ENCODE data around the gene PDCL2. TPM values are rescaled to one million over a fixed set of nuclear protein-coding genes. Genes with fewer than 3 reads are reported as not detected.

PDCL2 gene
- total RNA-seq, 4 donors from 2014 or later = 1.5 TPM; not detected in 3

DNA sequence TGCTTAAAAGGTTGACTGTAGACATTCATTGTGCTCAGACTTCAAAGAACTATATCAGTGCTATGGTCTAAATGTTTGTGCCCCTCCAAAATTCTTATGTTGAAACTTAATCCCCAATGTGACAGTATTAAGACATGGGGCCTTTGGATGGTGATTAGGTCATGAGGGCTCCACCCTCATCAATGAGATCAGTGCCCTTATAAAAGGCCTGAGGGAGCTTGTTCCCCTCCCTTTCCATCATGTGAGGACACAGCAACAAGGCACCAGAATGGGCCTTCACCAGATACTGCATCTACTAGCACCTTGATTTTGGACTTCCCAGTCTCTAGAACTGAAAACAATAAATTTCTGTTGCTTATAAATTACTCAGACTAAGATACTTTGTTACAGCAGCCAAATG, 73.6 kb downstream of the PDCL2 start:
- Histone ChIP-seq H3K27me3 (no peaks in the 10 kb centered on the region), H3K36me3 (no peaks in the 10 kb centered on the region), H3K9me3 (no peaks in the 10 kb centered on the region), H3K4me1 (peaks cover 0 to 8% (median 0%) of the 10 kb centered on the region in 3 donors), H3K4me3 (no peak overlapping the region), H3K27ac (no peak overlapping the region)
- TF ChIP-seq POLR2A (IDR thresholded peaks at IDR 0.05) = no peak
- intact Hi-C loops (cut with DNase I) = no loop called here
- no peak for DNase-seq

DNA sequence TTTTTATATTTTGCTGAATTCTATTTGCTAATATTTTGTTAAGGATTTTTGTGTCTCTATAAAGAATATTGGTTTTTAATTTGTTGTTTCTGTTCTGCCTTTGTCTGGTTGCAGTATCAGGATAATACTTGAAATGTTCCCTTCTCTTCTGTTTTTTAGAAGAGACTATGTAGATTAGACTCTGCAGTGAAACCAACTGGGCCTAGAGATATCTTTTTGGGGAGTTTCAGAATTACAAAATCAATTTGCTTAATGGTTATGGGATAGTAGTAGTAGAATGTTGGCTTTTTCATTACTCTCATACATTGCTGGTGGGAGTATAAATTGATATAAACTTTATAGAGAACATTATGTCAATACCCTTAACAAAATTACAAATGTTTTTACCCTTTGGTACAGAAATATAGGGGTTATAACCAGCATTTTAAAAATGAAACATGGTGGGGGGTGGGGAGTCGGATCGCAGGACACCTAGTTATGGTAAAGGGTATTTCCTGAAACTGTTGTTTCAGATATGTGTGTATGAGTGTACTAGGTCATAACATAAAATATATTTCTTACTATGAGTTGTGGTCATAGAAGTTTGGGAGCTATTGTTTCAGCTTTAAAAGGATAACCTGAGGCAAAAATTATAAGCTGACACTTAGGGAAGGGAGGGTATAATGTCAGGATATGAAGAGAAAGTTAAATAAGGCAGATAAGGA, 74.4 kb downstream of the PDCL2 start:
- Histone ChIP-seq H3K4me1 (peaks cover 0 to 8% (median 0%) of the 10 kb centered on the region in 3 donors), H3K9me3 (no peaks in the 10 kb centered on the region), H3K27me3 (no peaks in the 10 kb centered on the region), H3K4me3 (no peak overlapping the region), H3K27ac (no peak overlapping the region), H3K36me3 (no peaks in the 10 kb centered on the region)
- TF ChIP-seq POLR2A (IDR thresholded peaks at IDR 0.05) = no peak
- TF ChIP-seq, protein P1, sequence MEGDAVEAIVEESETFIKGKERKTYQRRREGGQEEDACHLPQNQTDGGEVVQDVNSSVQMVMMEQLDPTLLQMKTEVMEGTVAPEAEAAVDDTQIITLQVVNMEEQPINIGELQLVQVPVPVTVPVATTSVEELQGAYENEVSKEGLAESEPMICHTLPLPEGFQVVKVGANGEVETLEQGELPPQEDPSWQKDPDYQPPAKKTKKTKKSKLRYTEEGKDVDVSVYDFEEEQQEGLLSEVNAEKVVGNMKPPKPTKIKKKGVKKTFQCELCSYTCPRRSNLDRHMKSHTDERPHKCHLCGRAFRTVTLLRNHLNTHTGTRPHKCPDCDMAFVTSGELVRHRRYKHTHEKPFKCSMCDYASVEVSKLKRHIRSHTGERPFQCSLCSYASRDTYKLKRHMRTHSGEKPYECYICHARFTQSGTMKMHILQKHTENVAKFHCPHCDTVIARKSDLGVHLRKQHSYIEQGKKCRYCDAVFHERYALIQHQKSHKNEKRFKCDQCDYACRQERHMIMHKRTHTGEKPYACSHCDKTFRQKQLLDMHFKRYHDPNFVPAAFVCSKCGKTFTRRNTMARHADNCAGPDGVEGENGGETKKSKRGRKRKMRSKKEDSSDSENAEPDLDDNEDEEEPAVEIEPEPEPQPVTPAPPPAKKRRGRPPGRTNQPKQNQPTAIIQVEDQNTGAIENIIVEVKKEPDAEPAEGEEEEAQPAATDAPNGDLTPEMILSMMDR (IDR thresholded peaks at IDR 0.05) = no peak
- intact Hi-C loops (cut with DNase I) = no loop called here
- 82 to 92% methylated on average over 2 of the region's 2 CpGs for WGBS, 2 donors
- no peak for DNase-seq

DNA sequence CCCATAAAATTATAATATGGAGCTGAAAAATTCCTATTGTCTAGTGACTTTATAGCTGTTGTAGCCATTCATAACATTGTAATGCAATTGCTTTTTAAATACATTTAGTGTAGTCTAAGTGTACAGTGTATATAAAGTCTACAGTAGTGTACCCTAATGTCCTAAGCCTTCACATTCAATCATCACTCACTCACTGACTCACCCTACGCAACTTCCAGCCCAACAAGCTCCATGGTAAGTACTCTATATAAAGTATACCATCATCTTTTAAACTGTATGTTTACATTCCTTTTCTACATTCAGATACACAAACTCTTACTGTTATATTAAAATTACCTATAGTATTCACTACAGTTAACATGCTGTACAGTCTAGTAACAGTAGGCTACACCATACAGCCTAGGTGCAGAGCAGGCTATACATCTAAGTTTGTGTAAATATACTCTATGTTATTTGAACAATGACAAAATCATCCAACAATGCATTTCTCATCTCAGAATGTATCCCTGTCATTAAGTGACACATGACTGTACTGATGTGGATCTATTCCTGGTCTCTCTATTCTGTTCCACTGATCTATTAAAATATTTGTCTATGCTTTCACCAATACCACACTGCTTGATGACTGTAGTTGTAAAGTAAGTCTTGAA, 79.0 kb downstream of the PDCL2 start:
- no peak for TF ChIP-seq POLR2A (IDR thresholded peaks at IDR 0.05)
- TF ChIP-seq, protein P1 (IDR thresholded peaks at IDR 0.05) = no peak
- WGBS, 2 donors = 85 to 93% methylated on average over 1 of the region's 1 CpG
- Histone ChIP-seq H3K27me3 (no peaks in the 10 kb centered on the region), H3K36me3 (peaks cover 0 to 17% (median 0%) of the 10 kb centered on the region in 3 donors), H3K4me1 (no peaks in the 10 kb centered on the region), H3K4me3 (no peak overlapping the region), H3K27ac (no peak overlapping the region), H3K9me3 (no peaks in the 10 kb centered on the region)
- intact Hi-C loops (cut with DNase I) = no loop called here
- DNase-seq = no peak

DNA sequence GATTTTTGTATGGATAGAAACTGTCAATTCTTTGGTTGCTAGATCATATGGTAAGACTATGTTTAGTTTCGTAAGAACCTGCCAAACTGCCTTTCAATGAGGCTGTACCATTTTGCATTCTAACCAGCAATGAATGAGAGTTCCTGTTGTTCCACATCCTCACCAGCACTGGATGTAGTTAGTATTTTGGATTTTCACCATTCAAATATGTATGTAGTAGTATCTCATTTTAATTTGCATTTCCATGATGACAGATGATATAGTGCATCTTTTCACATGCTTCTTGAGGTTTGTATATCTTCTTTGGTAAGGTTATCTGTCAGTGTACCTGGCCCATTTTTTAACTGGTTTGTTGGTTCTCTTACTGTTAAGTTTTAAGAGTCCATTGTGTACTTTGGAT, 80.0 kb downstream of the PDCL2 start:
- Histone ChIP-seq H3K36me3 (peaks cover 0 to 27% (median 0%) of the 10 kb centered on the region in 3 donors), H3K27me3 (no peaks in the 10 kb centered on the region), H3K27ac (no peak overlapping the region), H3K4me3 (no peak overlapping the region), H3K9me3 (no peaks in the 10 kb centered on the region), H3K4me1 (no peaks in the 10 kb centered on the region)
- intact Hi-C loops (cut with DNase I) = no loop called here
- TF ChIP-seq, protein P1 (IDR thresholded peaks at IDR 0.05) = no peak
- no peak for TF ChIP-seq POLR2A (IDR thresholded peaks at IDR 0.05)
- WGBS, 2 donors = 89 to 96% methylated on average over 1 of the region's 1 CpG
- no peak for DNase-seq

DNA sequence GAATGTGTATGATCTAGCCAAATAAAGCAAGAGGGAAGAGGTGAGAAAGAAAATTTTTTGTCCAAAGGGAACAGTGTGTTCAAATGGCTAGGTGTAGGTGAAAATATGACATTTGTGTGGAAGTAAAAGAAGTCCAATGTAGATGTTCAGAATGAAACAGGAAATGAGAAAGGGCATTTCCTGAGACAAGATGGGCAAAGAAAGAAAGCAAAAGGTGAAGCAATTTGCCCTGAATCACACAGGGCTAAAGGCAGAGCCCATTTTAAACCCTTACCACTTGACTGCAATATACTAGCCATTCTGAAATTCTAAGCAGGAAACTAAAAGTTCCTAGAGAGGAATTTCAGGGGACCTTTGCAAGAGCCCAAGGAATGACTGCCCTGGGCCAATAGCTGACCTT, 81.4 kb downstream of the PDCL2 start:
- Histone ChIP-seq H3K4me3 (no peak overlapping the region), H3K4me1 (no peaks in the 10 kb centered on the region), H3K9me3 (no peaks in the 10 kb centered on the region), H3K27ac (no peak overlapping the region), H3K27me3 (no peaks in the 10 kb centered on the region), H3K36me3 (peaks cover 0 to 39% (median 0%) of the 10 kb centered on the region in 3 donors)
- intact Hi-C loops (cut with DNase I) = no loop called here
- no peak for DNase-seq
- no peak for TF ChIP-seq POLR2A (IDR thresholded peaks at IDR 0.05)
- TF ChIP-seq, protein P1 (IDR thresholded peaks at IDR 0.05) = no peak

Data from esophagus squamous epithelium (tissue), 5 donors.